Superior temporal gyrus (tissue), 1 donor: ENCODE data around the gene SYT8.
"Not testable (repeated sequence)": the region's sequence is repeated elsewhere in the genome, so short reads cannot be mapped to it uniquely, and the experiment has no call there.

Experiments
- DNase-seq: peaks from one replicate; pipeline ENCODE4 v3.0.0-alpha.2; 2016; ENCODE audit errors: extremely low spot score

Gene SYT8

GRCh38 chr11:1886551-1886950 lies 51.8 kb downstream of the SYT8 start:
- DNase-seq: not testable (repeated sequence)
